ENCODE data around the gene SYAP1. TPM values are rescaled to one million over a fixed set of nuclear protein-coding genes. Genes with fewer than 3 reads are reported as not detected.
A peak's percentile ranks its signal among the peaks of the same experiment; 100 is the strongest.
"Not testable (repeated sequence)": the region's sequence is repeated elsewhere in the genome, so short reads cannot be mapped to it uniquely, and the experiment has no call there.

Gene SYAP1
- total and polyA plus RNA-seq, 5 donors from 2014 or later, result 12.0 to 69.9 (median 18.7) TPM

GRCh38 chrX:16783452-16783851 is 64.0 kb downstream of the SYAP1 start:
- Mint-ChIP-seq H3K36me3 (no peaks in the 10 kb centered on the region), H3K4me1 (peaks cover 8 to 23% (median 10%) of the 10 kb centered on the region in 4 donors), H3K27me3 (no peaks in the 10 kb centered on the region), H3K27ac (no peak overlapping the region), H3K4me3 (no peak overlapping the region), H3K9me3 (no peaks in the 10 kb centered on the region)
- Histone ChIP-seq H3K27ac (ENCODE audit: insufficient read depth, low read length, poor library complexity, severe bottlenecking) (no peak overlapping the region), H3K36me3 (ENCODE audit: control insufficient read depth, insufficient read depth, low read length) (no peaks in the 10 kb centered on the region), H3K9me3 (ENCODE audit: control insufficient read depth in 2 of 2, low read length in 2 of 2) (no peaks in the 10 kb centered on the region), H3K27me3 (ENCODE audit: control insufficient read depth, insufficient read depth, low read length) (no peaks in the 10 kb centered on the region), H3K4me1 (ENCODE audit: control insufficient read depth, insufficient read depth, low read length, poor library complexity, severe bottlenecking) (peaks cover 13% of the 10 kb centered on the region), H3K4me3 (ENCODE audit: low read depth, low read length) (no peak overlapping the region)
- ATAC-seq (ENCODE audit: low read depth in 2 of 2), result no peak
- no peak for DNase-seq

GRCh38 chrX:16784440-16784839 is 65.0 kb downstream of the SYAP1 start:
- DNase-seq; H3K9me3 Mint-ChIP-seq; H3K27me3 Mint-ChIP-seq; H3K36me3 Mint-ChIP-seq; H3K9me3 ChIP-seq (ENCODE audit: control insufficient read depth in 2 of 2, low read length in 2 of 2); ATAC-seq (ENCODE audit: low read depth in 2 of 2); H3K27ac ChIP-seq (ENCODE audit: insufficient read depth, low read length, poor library complexity, severe bottlenecking); H3K4me3 ChIP-seq (ENCODE audit: low read depth, low read length); H3K27me3 ChIP-seq (ENCODE audit: control insufficient read depth, insufficient read depth, low read length); H3K27ac Mint-ChIP-seq; H3K36me3 ChIP-seq (ENCODE audit: control insufficient read depth, insufficient read depth, low read length): not testable (repeated sequence)
- peaks cover 8 to 30% (median 10%) of the 10 kb centered on the region in 4 donors for H3K4me1 Mint-ChIP-seq
- peak overlapping the region in 3 of 4 donors; percentile 19 to 53 (median 47) for H3K4me3 Mint-ChIP-seq
- H3K4me1 ChIP-seq (ENCODE audit: control insufficient read depth, insufficient read depth, low read length, poor library complexity, severe bottlenecking), result peaks cover 13% of the 10 kb centered on the region

- Mint-ChIP-seq H3K4me3 (peak overlapping the region; percentile 93 to 97 (median 95)), H3K27me3 (no peaks in the 10 kb centered on the region), H3K36me3 (peaks cover 3% of the 10 kb centered on the region), H3K9me3 (no peaks in the 10 kb centered on the region), H3K27ac (peak overlapping the region; percentile 87 to 94 (median 94)), H3K4me1 (peaks cover 8 to 37% (median 10%) of the 10 kb centered on the region in 4 donors)
- H3K4me1 ChIP-seq (ENCODE audit: control insufficient read depth, insufficient read depth, low read length, poor library complexity, severe bottlenecking), result peaks cover 13% of the 10 kb centered on the region
- ATAC-seq (ENCODE audit: low read depth in 2 of 2) (no peak), DNase-seq (no peak)
- H3K36me3 ChIP-seq (ENCODE audit: control insufficient read depth, insufficient read depth, low read length), result no peaks in the 10 kb centered on the region
- H3K27ac ChIP-seq (ENCODE audit: insufficient read depth, low read length, poor library complexity, severe bottlenecking), result peak overlapping the region; percentile 92
- H3K4me3 ChIP-seq (ENCODE audit: low read depth, low read length), result peak overlapping the region; percentile 89
- H3K27me3 ChIP-seq (ENCODE audit: control insufficient read depth, insufficient read depth, low read length), result no peaks in the 10 kb centered on the region
- no peaks in the 10 kb centered on the region for H3K9me3 ChIP-seq (ENCODE audit: control insufficient read depth in 2 of 2, low read length in 2 of 2)
Observed at GRCh38 chrX:16785247-16786138, 66.1 kb downstream of the SYAP1 start.

- Histone ChIP-seq H3K27me3 (ENCODE audit: control insufficient read depth, insufficient read depth, low read length) (no peaks in the 10 kb centered on the region), H3K4me1 (ENCODE audit: control insufficient read depth, insufficient read depth, low read length, poor library complexity, severe bottlenecking) (peaks cover 13% of the 10 kb centered on the region)
- no peaks in the 10 kb centered on the region for H3K9me3 Mint-ChIP-seq
Observed at GRCh38 chrX:16786139-16786790, 66.9 kb downstream of the SYAP1 start, which contains the start of gene TXLNG. TXLNG (plus strand) TSS chrX:16786466; CDS start chrX:16786488, 22 bp downstream.

GRCh38 chrX:16786791-16787735 is 67.7 kb downstream of the SYAP1 start:
- Histone ChIP-seq H3K27me3 (ENCODE audit: control insufficient read depth, insufficient read depth, low read length) (no peaks in the 10 kb centered on the region), H3K36me3 (ENCODE audit: control insufficient read depth, insufficient read depth, low read length) (peaks cover 4% of the 10 kb centered on the region), H3K4me3 (ENCODE audit: low read depth, low read length) (peak overlapping the region; percentile 61), H3K27ac (ENCODE audit: insufficient read depth, low read length, poor library complexity, severe bottlenecking) (peak overlapping the region; percentile 92), H3K9me3 (ENCODE audit: control insufficient read depth in 2 of 2, low read length in 2 of 2) (no peaks in the 10 kb centered on the region), H3K4me1 (ENCODE audit: control insufficient read depth, insufficient read depth, low read length, poor library complexity, severe bottlenecking) (peaks cover 13% of the 10 kb centered on the region)
- DNase-seq, result peak; percentile 19 to 57 (median 48)
- ATAC-seq (ENCODE audit: low read depth in 2 of 2), result peak; percentile 1 to 7
- no peaks in the 10 kb centered on the region for H3K27me3 Mint-ChIP-seq
- peaks cover 8 to 45% (median 11%) of the 10 kb centered on the region in 4 donors for H3K4me1 Mint-ChIP-seq
- peak overlapping the region; percentile 86 to 97 (median 95) for H3K4me3 Mint-ChIP-seq
- H3K9me3 Mint-ChIP-seq, result no peaks in the 10 kb centered on the region
- peak overlapping the region in 2 of 3 donors; percentile 87 to 94 for H3K27ac Mint-ChIP-seq
- H3K36me3 Mint-ChIP-seq, result peaks cover 3% of the 10 kb centered on the region

More at GRCh38 chrX:16786139-16786790, 66.9 kb downstream of the SYAP1 start, which contains the start of gene TXLNG:
- Histone ChIP-seq H3K4me3 (ENCODE audit: low read depth, low read length) (peak within 1 kb of the TSS; percentile 89), H3K9me3 (ENCODE audit: control insufficient read depth in 2 of 2, low read length in 2 of 2) (no peaks in the 10 kb centered on the region), H3K36me3 (ENCODE audit: control insufficient read depth, insufficient read depth, low read length) (peaks cover 4% of the 10 kb centered on the region), H3K27ac (ENCODE audit: insufficient read depth, low read length, poor library complexity, severe bottlenecking) (peak within 1 kb of the TSS; percentile 92)
- ATAC-seq (ENCODE audit: low read depth in 2 of 2) (peak; percentile 95 to 96), DNase-seq (peak; percentile 90 to 100 (median 98))
- peak within 1 kb of the TSS; percentile 93 to 97 (median 95) for H3K4me3 Mint-ChIP-seq
- peak within 1 kb of the TSS; percentile 87 to 94 (median 94) for H3K27ac Mint-ChIP-seq
- no peaks in the 10 kb centered on the region for H3K27me3 Mint-ChIP-seq
- H3K4me1 Mint-ChIP-seq, result peaks cover 8 to 41% (median 10%) of the 10 kb centered on the region in 4 donors
- H3K36me3 Mint-ChIP-seq, result peaks cover 3% of the 10 kb centered on the region

GRCh38 chrX:16788477-16788876 is 69.1 kb downstream of the SYAP1 start:
- no peaks in the 10 kb centered on the region for H3K9me3 Mint-ChIP-seq
- ATAC-seq (ENCODE audit: low read depth in 2 of 2) (no peak), DNase-seq (no peak)
- H3K27ac ChIP-seq (ENCODE audit: insufficient read depth, low read length, poor library complexity, severe bottlenecking), result no peak overlapping the region
- H3K36me3 Mint-ChIP-seq, result peaks cover 3% of the 10 kb centered on the region
- H3K4me1 Mint-ChIP-seq, result peaks cover 8 to 49% (median 12%) of the 10 kb centered on the region in 4 donors
- H3K27ac Mint-ChIP-seq, result no peak overlapping the region
- H3K9me3 ChIP-seq (ENCODE audit: control insufficient read depth in 2 of 2, low read length in 2 of 2), result no peaks in the 10 kb centered on the region
- peaks cover 4% of the 10 kb centered on the region for H3K36me3 ChIP-seq (ENCODE audit: control insufficient read depth, insufficient read depth, low read length)
- no peaks in the 10 kb centered on the region for H3K27me3 Mint-ChIP-seq
- no peaks in the 10 kb centered on the region for H3K27me3 ChIP-seq (ENCODE audit: control insufficient read depth, insufficient read depth, low read length)
- H3K4me1 ChIP-seq (ENCODE audit: control insufficient read depth, insufficient read depth, low read length, poor library complexity, severe bottlenecking), result peaks cover 13% of the 10 kb centered on the region
- peak overlapping the region; percentile 61 for H3K4me3 ChIP-seq (ENCODE audit: low read depth, low read length)
- H3K4me3 Mint-ChIP-seq, result peak overlapping the region in 2 of 4 donors; percentile 84 to 88

GRCh38 chrX:16796298-16796697 is 76.9 kb downstream of the SYAP1 start:
- no peaks in the 10 kb centered on the region for H3K27me3 ChIP-seq (ENCODE audit: control insufficient read depth, insufficient read depth, low read length)
- Mint-ChIP-seq H3K36me3 (peaks cover 36% of the 10 kb centered on the region), H3K9me3 (peaks cover 0 to 1% (median 0%) of the 10 kb centered on the region in 7 donors), H3K4me3 (no peak overlapping the region), H3K27me3 (no peaks in the 10 kb centered on the region), H3K4me1 (peaks cover 0 to 34% (median 9%) of the 10 kb centered on the region in 4 donors), H3K27ac (no peak overlapping the region)
- H3K4me3 ChIP-seq (ENCODE audit: low read depth, low read length), result no peak overlapping the region
- ATAC-seq (ENCODE audit: low read depth in 2 of 2), result no peak
- H3K9me3 ChIP-seq (ENCODE audit: control insufficient read depth in 2 of 2, low read length in 2 of 2), result no peaks in the 10 kb centered on the region
- no peaks in the 10 kb centered on the region for H3K4me1 ChIP-seq (ENCODE audit: control insufficient read depth, insufficient read depth, low read length, poor library complexity, severe bottlenecking)
- DNase-seq, result no peak
- peaks cover 4% of the 10 kb centered on the region for H3K36me3 ChIP-seq (ENCODE audit: control insufficient read depth, insufficient read depth, low read length)
- no peak overlapping the region for H3K27ac ChIP-seq (ENCODE audit: insufficient read depth, low read length, poor library complexity, severe bottlenecking)
